SK-N-MC (cell line): Measurements from ENCODE around the gene BFAR.

Source experiments
- EZH2 ChIP-seq: fragments of 200-600 bp; sonication (generic); IDR thresholded peaks from one replicate; pipeline ENCODE4 v1.6.1; 2017; ENCODE audit warnings: antibody characterized with exemption
- POLR2AphosphoS5 ChIP-seq: IDR thresholded peaks from 2 replicates; pipeline ENCODE4 v1.6.1; 2012; ENCODE audit warnings: mild to moderate bottlenecking, low read depth, low read length, borderline replicate concordance

DNA sequence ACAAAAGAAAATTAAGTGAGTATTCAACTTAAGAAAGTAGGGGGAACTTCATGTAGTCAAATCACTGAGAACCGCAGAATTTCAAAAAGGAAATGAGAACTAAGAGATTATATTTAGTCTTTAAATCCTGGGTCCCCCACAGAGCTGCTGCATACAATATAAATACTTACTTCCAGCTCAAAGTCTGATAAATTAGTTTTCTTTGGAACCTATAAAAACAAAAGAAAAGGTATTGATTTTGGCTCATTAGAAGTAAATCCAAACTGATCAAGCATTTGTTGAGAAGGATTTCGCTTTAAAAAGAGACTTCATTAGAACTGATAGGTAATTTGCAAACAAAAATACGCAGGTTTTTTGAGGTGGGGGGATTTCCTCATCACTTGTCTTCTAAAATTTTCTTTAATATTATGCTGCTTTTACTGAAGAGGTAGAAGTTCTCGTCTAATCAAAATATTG is 24.6 kb upstream of the BFAR start:
- TF ChIP-seq POLR2AphosphoS5 (no peak), EZH2 (no peak)
